ENCODE results near the gene AMPH.
"Not testable (repeated sequence)": the region's sequence is repeated elsewhere in the genome, so short reads cannot be mapped to it uniquely, and the experiment has no call there.

Gene AMPH

GRCh38 chr7:38395921-38396552, 235.1 kb downstream of the AMPH start:
- not testable (repeated sequence) for DNase-seq (ENCODE audit: low read depth)

- DNase-seq (ENCODE audit: low read depth): no peak
Observed at GRCh38 chr7:38394660-38395059, 236.5 kb downstream of the AMPH start.

- no peak for DNase-seq (ENCODE audit: low read depth)
Observed at GRCh38 chr7:38393874-38394273, 237.3 kb downstream of the AMPH start.

GRCh38 chr7:38391751-38392150, 239.4 kb downstream of the AMPH start:
- no peak for DNase-seq (ENCODE audit: low read depth)

- no peak for DNase-seq (ENCODE audit: low read depth)
Observed at GRCh38 chr7:38385682-38386081, 245.5 kb downstream of the AMPH start.

DNA sequence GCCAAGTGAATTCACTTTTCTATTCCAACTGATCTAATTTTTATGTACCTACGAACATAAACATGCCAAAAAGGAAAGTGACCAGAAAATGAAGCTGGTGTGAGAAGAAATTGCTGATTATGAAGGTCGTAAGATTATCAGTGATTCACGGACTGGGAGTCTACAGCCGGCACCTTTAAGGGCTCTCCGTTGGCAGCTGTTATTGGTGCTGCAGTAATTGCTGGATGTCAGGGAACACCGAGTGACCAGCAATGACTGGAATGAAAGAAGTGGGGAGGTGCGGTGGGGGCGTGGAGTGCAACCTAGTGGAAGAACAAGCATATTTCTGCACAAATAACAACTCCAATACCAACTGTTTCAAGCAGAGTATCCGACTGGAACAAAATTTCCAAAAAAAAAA, 247.9 kb downstream of the AMPH start:
- DNase-seq (ENCODE audit: low read depth): no peak

- DNase-seq (ENCODE audit: low read depth): no peak
Observed at GRCh38 chr7:38382684-38383083, 248.5 kb downstream of the AMPH start.

DNA sequence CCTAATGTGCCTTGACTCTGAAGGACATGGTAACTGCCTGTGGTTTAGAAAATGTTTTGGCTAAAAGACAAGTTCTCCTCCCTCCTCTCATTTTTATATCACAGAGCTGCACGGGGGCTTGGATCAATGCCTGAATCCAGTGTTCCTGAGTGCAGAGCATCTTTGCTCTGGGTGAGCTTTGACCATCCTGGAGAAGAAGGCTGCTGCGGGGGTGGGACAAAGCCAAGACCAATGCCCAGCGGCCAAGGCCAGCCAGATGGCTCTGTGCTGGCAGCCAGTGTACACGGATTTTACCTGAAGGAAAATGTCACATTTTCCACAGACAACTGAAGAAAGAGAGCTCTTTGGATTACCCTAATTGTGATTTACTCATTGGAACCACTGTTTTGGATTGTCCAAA, 255.7 kb downstream of the AMPH start:
- no peak for DNase-seq (ENCODE audit: low read depth)

DNA sequence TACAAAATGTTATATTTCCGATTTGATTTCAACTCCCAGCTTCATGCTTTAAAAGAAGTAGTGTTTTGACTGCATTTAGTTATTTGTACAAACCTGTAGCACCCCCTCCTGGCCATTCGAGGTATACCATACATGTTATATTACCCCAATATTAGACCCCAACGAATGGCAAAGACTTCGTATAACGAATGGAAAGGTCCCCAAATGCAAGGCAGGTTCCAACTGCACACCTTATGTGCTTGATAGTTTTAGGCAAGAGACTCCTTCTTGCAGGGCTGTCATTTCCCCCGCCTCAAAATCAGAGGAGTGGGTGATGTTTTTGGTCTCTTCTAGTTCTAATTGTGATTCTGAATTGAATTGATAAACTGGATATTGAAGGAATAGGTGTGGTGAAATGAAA, 256.7 kb downstream of the AMPH start:
- DNase-seq (ENCODE audit: low read depth): peak; percentile 38

DNA sequence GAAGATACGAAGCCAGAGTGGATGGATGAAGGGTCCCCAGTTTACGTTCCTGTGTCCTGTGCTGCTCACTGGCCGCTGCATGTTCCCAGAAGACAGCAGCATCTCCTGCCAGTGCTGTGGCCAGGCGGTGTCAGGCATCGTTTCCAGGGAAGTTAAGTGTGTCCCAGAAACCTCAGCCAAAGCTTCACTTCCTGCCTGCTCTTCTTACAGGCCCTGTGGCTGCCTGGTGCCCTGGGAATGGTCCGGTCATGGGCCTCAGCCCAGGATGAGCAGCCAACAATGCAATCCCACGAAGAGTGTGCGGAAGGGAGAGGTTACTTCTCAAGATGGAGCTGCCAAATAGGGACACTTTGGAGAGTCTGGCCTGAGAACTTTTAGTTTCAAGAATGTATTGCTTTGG, 258.0 kb downstream of the AMPH start:
- no peak for DNase-seq (ENCODE audit: low read depth)

- DNase-seq (ENCODE audit: low read depth): no peak
Observed at GRCh38 chr7:38372290-38372689, 258.9 kb downstream of the AMPH start.

- DNase-seq (ENCODE audit: low read depth): peak; percentile 68
Observed at GRCh38 chr7:38369816-38370493, 261.2 kb downstream of the AMPH start.

DNA sequence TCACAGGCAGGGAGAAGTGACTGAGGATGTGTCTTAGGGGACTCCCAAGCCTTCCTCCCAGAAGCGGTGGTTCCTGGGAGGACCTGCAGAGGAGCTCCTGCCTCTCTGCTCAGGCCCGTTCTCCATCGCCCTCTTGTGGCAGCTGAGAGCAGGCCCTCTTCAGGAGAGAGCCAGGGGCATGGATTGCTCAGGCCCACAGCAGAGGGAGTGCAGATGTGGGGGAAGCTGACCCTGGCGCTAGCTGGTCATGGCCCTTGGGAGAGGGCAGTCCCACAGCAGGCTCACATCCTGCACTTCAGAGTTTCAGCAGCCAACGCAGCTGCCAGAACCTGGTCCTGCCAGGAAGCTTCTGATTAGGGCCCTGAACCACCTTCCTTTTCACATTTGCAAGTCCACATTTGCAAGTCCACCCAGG, 263.0 kb downstream of the AMPH start:
- peak; percentile 70 for DNase-seq (ENCODE audit: low read depth)

- DNase-seq (ENCODE audit: low read depth): no peak
Observed at GRCh38 chr7:38367301-38367890, 263.8 kb downstream of the AMPH start.

- peak; percentile 66 for DNase-seq (ENCODE audit: low read depth)
Observed at GRCh38 chr7:38363379-38363778, 267.8 kb downstream of the AMPH start.

- DNase-seq (ENCODE audit: low read depth): peak; percentile 41
Observed at GRCh38 chr7:38362611-38363237, 268.4 kb downstream of the AMPH start.

- no peak for DNase-seq (ENCODE audit: low read depth)
Observed at GRCh38 chr7:38360776-38361175, 270.4 kb downstream of the AMPH start.

DNA sequence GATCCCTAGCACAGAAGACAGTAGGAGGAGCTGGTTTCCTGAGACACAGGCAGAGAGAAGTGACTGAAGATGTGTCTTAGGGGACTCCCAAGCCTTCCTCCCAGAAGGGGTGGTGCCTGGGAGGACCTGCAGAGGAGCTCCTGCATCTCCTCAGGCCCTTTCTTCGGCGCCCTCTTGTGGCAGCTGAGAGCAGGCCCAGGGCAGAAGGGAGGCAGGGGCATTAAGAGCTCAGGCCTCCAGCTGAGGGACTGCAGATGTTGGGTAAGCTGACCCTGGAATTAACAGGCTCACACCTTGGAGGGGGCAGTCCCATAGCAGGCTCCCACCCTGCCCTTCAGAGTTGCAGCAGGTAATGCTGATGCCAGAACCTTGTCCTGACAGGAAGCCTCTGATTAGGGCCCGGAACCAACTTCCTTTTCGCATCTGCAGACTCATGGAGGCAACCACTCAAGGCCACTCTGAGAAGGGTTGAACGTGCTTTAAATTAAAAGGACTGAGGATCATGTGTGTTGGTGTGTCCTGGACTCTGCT, 272.0 kb downstream of the AMPH start:
- DNase-seq (ENCODE audit: low read depth): peak; percentile 65

DNA sequence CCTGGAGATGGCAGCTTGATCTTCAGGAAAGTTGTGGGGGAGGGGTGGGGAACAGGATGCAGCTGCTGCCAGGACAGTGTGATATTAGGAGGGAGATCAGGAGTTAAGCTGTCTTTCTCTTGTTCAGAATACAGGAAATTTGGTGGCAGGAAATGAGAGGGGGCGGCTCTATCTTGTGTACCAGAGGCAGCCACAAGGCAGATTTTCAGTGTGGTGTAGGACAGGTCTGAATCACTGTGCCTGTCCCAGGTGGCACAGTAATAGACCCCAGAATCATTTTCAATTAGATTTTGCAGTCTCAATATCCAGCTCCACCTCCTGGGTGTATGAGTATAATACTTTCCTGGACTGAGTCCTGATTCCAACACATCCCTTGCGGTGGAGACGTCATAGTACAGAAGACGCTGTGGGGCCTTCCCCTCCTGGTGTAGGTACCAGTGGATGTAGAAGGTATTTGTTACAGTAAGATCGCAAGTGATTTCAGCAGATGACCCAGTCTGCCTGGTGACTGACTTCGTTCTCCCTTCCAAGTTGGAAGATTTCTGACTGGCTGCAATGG, 272.8 kb downstream of the AMPH start:
- DNase-seq (ENCODE audit: low read depth): not testable (repeated sequence)

GRCh38 chr7:38354271-38354851, 276.8 kb downstream of the AMPH start:
- peak; percentile 31 for DNase-seq (ENCODE audit: low read depth)

DNA sequence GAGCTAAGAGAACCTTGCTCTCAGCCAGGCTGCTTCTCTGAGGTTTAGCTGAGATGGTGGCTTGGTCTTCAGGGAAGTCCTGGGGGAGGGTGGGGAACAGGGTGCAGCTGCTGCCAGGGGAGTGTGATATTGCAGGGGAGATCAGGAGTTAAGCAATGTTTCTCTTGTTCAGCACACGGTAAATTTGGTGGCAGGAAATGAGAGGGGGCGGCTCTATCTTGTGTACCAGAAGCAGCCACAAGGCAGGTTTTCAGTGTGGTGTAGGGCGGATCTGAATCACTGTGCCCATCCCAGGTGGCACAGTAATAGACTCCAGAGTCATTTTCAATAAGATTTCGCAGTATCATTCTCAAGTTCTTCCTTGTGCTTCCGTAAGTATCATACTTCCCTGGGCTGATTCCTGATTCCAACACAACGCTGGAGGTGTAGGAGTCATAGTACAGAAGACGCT, 277.7 kb downstream of the AMPH start:
- DNase-seq (ENCODE audit: low read depth): not testable (repeated sequence)

DNA sequence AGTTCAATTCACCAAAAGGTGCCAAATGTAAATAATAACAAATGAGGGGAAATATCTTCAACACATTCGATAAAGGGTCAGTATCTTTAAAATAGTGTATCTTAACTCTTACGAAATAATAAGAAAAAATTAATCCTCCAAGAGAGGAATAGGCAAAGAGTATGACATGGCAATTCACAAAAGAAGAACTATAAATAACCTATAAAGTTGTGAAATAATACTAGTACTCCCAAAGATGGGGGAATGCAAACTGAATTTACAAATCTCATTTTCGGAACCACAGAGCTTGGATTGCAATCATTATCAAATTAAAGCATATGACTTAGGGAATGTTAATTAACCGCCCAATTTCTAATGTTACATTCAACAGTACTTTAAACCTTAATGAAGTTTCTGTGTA, 279.6 kb downstream of the AMPH start:
- DNase-seq (ENCODE audit: low read depth): no peak
